G401 (cell line): ENCODE measurements around the gene PSRC1. TPM values are rescaled to one million over a fixed set of nuclear protein-coding genes. Genes with fewer than 3 reads are reported as not detected.

Experiments used
- DNase-seq: peaks from one replicate; pipeline ENCODE4 v3.0.0-alpha.2; 2015; ENCODE audit warnings: low spot score
- in situ Hi-C: cut with HindIII; loops from 2 replicates; pipeline ENCODE4 v1.10.0; 2016; ENCODE audit warnings: low sequenced_read_pairs, mixed read lengths
- total RNA-seq: library from RNA; depleted of rRNA; stranded (reverse); fragments of >200 nt; shearing (Covaris generic); gene quantifications from 2 replicates; pipeline ENCODE4 v1.2.3, GENCODE V29; 2014; rRNA removed

Gene PSRC1
- total RNA-seq, 1 experiment from 2014 or later, result 58.2 TPM

DNA sequence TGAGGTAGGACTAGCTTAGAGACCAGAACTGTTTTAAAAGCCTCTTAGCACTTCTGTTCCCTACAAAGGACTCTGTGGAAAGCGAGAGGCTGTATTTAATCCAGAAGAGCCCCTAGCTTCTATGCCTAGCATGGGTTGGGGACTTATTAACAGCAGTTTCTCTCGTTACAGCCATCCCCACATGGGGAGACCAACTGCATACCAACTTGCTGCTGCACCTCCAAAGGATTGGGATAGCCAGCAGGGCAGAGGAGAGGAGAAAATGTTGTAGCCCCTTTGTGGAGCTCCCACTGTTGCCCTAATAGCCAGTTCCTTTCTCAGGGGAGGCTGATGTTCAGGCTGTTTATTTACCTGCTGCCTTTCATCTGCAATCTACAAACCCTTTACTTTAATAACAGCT lies 44.6 kb downstream of the PSRC1 start:
- no peak for DNase-seq
- in situ Hi-C loops, result no loop called here

DNA sequence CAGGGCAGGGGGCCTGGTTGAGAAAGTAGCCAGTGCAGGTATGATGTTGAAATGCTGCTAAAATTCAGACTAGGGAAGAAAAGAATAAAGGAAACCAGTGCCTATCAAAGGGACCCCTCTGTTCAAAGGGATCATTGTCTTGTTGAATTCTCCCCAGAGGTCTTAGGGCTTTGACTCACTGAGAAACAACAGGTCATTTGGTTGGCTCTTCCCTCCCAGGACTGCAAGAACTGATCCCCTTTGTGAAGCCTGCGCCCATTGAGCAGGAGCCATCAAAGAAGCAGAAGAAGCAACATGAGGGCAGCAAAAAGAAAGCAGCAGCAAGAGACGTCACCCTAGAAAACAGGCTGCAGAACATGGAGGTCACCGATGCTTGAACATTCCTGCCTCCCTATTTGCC lies 45.4 kb downstream of the PSRC1 start:
- in situ Hi-C loops, result no loop called here

GRCh38 chr1:109235137-109235536 lies 47.8 kb downstream of the PSRC1 start:
- in situ Hi-C loops, result no loop called here

More for the DNA sequence above, 45.4 kb downstream of the PSRC1 start:
- DNase-seq, result no peak

DNA sequence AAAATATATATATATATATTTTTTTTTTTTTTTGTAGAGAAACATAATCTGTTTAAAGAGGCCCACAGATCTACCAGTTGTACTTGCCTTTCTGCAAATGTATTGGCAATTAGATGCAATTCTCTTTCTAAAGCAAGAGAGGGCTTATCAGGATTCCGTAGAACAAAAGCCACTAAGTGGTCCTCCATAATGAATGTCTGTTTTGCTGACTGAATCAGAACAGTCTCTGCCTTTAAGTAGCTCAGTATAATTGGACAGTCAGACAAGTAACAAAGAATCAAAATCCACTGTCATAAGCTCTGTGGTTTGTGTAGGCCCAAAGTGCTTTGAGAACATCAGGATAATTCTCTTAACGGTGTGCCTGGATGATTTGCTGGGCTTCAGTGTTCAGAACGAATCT lies 51.9 kb downstream of the PSRC1 start:
- in situ Hi-C loops, result no loop called here
- DNase-seq, result no peak

More at GRCh38 chr1:109235137-109235536, 47.8 kb downstream of the PSRC1 start:
- no peak for DNase-seq

Other genes starting within 250 kb of the PSRC1 start
- gene WDR47, start 241.0 kb downstream of the PSRC1 start, total RNA-seq, result 5.4 and 7.1 TPM in 2 replicates
- gene TAF13, start 207.1 kb downstream of the PSRC1 start, total RNA-seq, result 6.3 and 23.9 TPM in 2 replicates
- gene TMEM167B, start 192.4 kb downstream of the PSRC1 start, total RNA-seq, result 7.2 and 9.6 TPM in 2 replicates
- gene ELAPOR1, start 169.0 kb downstream of the PSRC1 start, total RNA-seq, result not detected in 2 replicates
- gene SARS1, start 69.2 kb downstream of the PSRC1 start, total RNA-seq, result 205 and 214 TPM in 2 replicates
- gene CELSR2, start 33.6 kb downstream of the PSRC1 start, total RNA-seq, result 4.2 and 5.0 TPM in 2 replicates
- gene MYBPHL, start 23.9 kb upstream of the PSRC1 start, total RNA-seq, result 0.18 TPM in 1 of 2 replicates, not detected in the other
- gene SORT1, start 114.8 kb upstream of the PSRC1 start, total RNA-seq, result 15.1 and 17.7 TPM in 2 replicates
- 105 and 147 TPM in 2 replicates for gene PSMA5, start 143.3 kb upstream of the PSRC1 start, total RNA-seq
- gene SYPL2, start 183.4 kb upstream of the PSRC1 start, total RNA-seq, result not detected in 2 replicates
- 2.9 and 6.8 TPM in 2 replicates for gene ATXN7L2, start 200.8 kb upstream of the PSRC1 start, total RNA-seq
- 0.31 and 3.1 TPM in 2 replicates for gene CYB561D1, start 210.9 kb upstream of the PSRC1 start, total RNA-seq
- gene AMIGO1, start 226.6 kb upstream of the PSRC1 start, total RNA-seq, result 0.07 and 0.25 TPM in 2 replicates